Activated naive CD8-positive, alpha-beta T cell treated with anti-CD3 and anti-CD28 coated beads for 36 hours (primary cell): Measurements from ENCODE around the gene DLG1. TPM values are rescaled to one million over a fixed set of nuclear protein-coding genes. Genes with fewer than 3 reads are reported as not detected.
"Not testable (repeated sequence)": the region's sequence is repeated elsewhere in the genome, so short reads cannot be mapped to it uniquely, and the experiment has no call there.

Source experiments
- DNase-seq: peaks from one replicate; pipeline ENCODE4 v3.0.0; 2021
- H3K27ac Mint-ChIP-seq: one replicate; pipeline ENCODE4 v1.8.0; 2022; ENCODE audit warnings: mild to moderate bottlenecking, moderate library complexity, mixed read lengths
- H3K27me3 Mint-ChIP-seq: one replicate; pipeline ENCODE4 v1.8.0; 2022; ENCODE audit warnings: mild to moderate bottlenecking, mixed read lengths
- H3K36me3 Mint-ChIP-seq: one replicate; pipeline ENCODE4 v1.8.0; 2021; ENCODE audit warnings: mild to moderate bottlenecking, mixed read lengths
- H3K4me1 Mint-ChIP-seq: one replicate; pipeline ENCODE4 v1.8.0; 2021; ENCODE audit warnings: mixed read lengths
- H3K4me3 Mint-ChIP-seq: one replicate; pipeline ENCODE4 v1.8.0; 2022; ENCODE audit warnings: mild to moderate bottlenecking, moderate library complexity, mixed read lengths
- H3K9me3 Mint-ChIP-seq: one replicate; pipeline ENCODE4 v1.8.0; 2022; ENCODE audit warnings: mixed read lengths
- total RNA-seq, 2 experiments: library from RNA; stranded (reverse); gene quantifications; one replicate each; pipeline ENCODE4 v1.2.3, GENCODE V29; 2021

DLG1 gene
- total RNA-seq, 2 experiments from 2014 or later: 47.9 to 49.1 TPM

DNA sequence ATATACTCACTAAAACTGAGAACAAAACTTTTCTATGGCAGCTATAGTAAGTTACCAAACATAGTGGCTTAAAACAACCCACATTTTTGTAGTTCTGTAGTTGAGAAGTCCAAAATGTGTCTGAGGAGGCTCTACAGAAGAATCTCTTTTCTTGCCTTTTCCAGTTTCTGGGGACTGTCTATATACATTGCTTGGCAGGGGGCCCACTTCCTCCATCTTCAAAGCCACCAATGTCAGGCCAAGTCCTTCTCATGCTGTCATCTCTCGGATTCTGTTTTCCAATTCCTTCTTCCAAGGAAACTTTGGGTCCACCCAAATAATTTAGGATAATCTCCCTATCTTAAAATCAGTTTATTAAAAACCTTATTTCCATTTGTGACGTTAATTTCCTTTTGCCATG, 92.7 kb downstream of the DLG1 start:
- peaks cover 3% of the 10 kb centered on the region for H3K36me3 Mint-ChIP-seq
- peaks cover 34% of the 10 kb centered on the region for H3K4me1 Mint-ChIP-seq
- H3K27me3 Mint-ChIP-seq: no peaks in the 10 kb centered on the region
- DNase-seq: no peak
- no peaks in the 10 kb centered on the region for H3K9me3 Mint-ChIP-seq
- peak overlapping the region; percentile 20 for H3K27ac Mint-ChIP-seq
- H3K4me3 Mint-ChIP-seq: no peak overlapping the region

DNA sequence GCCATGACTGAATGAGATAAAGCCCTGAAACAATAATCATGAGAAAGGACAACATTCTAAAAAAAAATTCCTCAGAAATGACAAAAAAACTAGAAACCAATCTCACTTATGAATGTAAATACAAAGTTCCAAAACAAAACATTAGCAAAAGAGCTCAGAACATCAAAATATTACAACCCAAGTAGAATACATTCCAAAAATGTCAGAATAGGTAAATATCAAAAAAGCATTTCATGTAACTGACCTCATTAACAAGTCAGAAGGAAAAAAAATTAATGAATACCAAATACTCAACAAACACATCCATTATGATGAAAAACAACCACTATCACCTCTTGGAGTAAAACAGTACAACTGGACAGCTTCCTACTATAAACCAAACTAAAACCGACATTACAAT, 93.1 kb downstream of the DLG1 start:
- Mint-ChIP-seq H3K4me1 (peaks cover 38% of the 10 kb centered on the region), H3K27me3 (no peaks in the 10 kb centered on the region), H3K9me3 (no peaks in the 10 kb centered on the region), H3K27ac (peak overlapping the region; percentile 20), H3K36me3 (peaks cover 4% of the 10 kb centered on the region), H3K4me3 (no peak overlapping the region)
- no peak for DNase-seq

DNA sequence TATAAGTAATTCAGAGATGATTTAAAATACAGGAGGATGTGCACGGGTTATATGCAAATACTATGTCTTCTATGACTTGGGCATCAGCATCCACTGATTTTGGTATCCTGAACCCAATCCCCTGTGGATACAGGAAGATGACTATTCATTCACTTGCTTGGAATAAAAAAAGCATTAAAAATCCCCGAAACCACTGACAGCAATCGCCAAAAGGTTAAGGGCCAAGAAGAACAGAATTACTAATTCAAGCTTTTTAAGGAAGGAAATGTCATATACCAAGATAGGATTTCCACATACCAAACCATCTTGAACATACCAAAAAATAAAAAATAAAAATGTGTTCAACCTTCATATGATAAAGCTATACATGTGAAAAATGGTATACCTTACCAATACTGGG, 93.7 kb downstream of the DLG1 start:
- H3K4me1 Mint-ChIP-seq: peaks cover 38% of the 10 kb centered on the region
- no peak overlapping the region for H3K4me3 Mint-ChIP-seq
- peaks cover 4% of the 10 kb centered on the region for H3K36me3 Mint-ChIP-seq
- no peak for DNase-seq
- H3K27me3 Mint-ChIP-seq: no peaks in the 10 kb centered on the region
- H3K27ac Mint-ChIP-seq: no peak overlapping the region
- no peaks in the 10 kb centered on the region for H3K9me3 Mint-ChIP-seq

DNA sequence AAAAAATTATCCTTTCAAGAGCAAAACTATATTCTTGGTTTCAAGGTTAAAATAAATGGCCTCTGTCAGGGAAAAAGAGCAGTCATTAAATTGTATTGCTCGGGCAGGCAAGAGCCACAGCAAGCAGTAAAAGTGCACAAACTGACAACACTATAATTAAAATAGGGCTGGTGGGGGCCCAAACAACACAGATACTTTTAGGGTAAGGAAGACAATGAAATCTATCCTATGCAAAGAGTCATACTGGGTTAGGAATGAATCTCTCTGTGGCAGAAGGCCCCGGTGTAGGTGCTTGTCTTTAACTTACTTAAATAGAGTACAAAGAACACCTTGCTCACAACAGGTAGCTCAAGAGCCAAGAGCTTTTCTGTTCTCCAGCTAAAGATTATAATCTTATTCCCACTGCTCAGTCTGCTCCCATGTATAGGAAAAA, 94.7 kb downstream of the DLG1 start:
- Mint-ChIP-seq H3K27me3 (no peaks in the 10 kb centered on the region), H3K36me3 (peaks cover 4% of the 10 kb centered on the region)

DNA sequence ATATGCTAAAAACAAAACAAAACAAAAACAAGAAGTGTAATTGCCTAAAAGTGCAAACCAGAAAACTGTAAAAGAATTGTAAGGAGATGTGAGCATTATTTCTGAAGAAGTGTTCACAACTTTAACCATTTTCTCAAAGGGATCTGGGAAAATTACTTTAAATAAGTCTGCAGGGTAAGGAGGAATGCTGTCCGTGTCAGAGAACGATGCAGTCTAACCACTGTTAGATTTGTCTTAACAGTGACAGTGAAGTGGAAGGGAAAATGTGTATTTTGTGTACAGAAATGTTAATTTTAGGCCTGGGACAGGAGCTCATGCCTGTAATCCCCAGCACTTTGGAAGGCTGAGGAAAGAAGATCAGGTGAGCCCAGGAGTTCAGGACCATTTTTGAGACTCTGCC, 95.7 kb downstream of the DLG1 start:
- DNase-seq: no peak
- Mint-ChIP-seq H3K4me1 (peaks cover 38% of the 10 kb centered on the region), H3K9me3 (no peaks in the 10 kb centered on the region), H3K27ac (no peak overlapping the region), H3K4me3 (no peak overlapping the region), H3K36me3 (peaks cover 8% of the 10 kb centered on the region), H3K27me3 (no peaks in the 10 kb centered on the region)

More for the DNA sequence above, 94.7 kb downstream of the DLG1 start:
- H3K4me3 Mint-ChIP-seq: no peak overlapping the region
- no peak for DNase-seq
- H3K4me1 Mint-ChIP-seq: peaks cover 38% of the 10 kb centered on the region
- H3K9me3 Mint-ChIP-seq: no peaks in the 10 kb centered on the region
- no peak overlapping the region for H3K27ac Mint-ChIP-seq

DNA sequence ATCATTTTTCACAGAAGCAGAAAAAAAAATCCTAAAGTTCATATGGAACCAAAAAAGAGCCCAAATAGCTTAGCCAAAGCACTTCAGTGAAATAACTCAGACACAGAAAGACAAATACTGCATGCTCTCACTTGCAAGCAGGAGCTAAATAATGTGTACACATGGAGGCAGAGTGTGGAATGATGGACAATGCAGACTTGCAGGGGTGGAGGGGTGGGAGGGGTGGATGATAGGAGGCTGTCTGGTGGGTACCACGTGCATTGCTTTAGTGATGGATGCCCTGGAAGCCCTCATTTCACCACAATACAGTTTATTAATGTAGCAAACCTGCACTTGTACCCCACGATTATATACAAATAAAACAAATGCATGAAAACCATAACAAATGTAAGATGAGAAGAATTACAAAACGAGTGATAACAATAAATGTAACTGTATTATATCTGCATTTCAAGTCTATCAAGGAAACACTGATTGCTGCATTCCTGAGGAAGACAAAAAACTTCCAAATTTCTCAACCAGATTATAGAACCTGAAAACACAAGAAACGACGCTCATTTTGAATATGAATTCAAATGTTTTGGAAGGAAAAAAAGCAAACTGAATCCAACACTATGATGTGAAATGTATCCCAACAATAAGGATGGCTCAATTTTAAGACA, 96.5 kb downstream of the DLG1 start:
- Mint-ChIP-seq H3K36me3 (peaks cover 8% of the 10 kb centered on the region), H3K4me3 (no peak overlapping the region), H3K27ac (no peak overlapping the region), H3K27me3 (no peaks in the 10 kb centered on the region), H3K9me3 (no peaks in the 10 kb centered on the region), H3K4me1 (peaks cover 41% of the 10 kb centered on the region)
- DNase-seq: no peak

DNA sequence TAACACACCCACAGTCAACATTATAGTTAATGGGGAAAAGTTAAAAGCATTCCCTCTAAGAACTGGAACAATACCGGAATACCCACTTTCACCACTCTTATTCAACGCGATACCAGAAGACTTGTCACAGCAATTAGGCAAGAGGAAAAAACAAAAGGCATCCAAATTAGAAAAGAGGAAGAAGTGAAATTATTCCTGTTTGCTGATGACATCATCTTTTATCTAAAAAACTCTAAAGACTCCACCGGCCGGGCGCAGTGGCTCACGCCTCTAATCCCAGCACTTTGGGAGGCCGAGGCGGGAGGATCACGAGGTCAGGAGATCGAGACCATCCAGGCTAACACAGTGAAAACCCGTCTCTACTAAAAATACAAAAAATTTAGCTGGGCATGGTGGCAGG, 97.6 kb downstream of the DLG1 start:
- H3K4me1 Mint-ChIP-seq: peaks cover 41% of the 10 kb centered on the region
- not testable (repeated sequence) for H3K27me3 Mint-ChIP-seq, H3K36me3 Mint-ChIP-seq, H3K4me3 Mint-ChIP-seq, DNase-seq, H3K9me3 Mint-ChIP-seq, H3K27ac Mint-ChIP-seq

DNA sequence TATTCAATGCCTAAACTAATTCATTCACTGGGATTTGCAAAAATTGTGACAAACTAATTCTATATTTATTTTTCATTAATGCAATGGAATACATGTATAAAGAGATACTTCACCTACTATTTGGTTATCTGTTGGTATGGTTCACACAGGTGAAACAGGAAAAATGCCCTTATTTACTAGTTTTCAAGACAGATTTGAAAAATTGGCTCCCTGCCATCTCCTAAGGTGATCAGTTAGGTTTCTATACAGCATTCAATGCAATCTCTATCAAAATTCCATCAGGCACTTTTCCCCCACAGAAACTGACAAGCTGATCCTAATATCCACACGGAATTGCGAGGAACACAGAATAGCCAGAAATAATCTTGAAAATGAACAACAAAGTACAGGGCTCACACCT, 101.1 kb downstream of the DLG1 start:
- H3K4me1 Mint-ChIP-seq: peaks cover 16% of the 10 kb centered on the region
- no peaks in the 10 kb centered on the region for H3K9me3 Mint-ChIP-seq
- no peaks in the 10 kb centered on the region for H3K27me3 Mint-ChIP-seq
- H3K27ac Mint-ChIP-seq: no peak overlapping the region
- DNase-seq: no peak
- H3K4me3 Mint-ChIP-seq: no peak overlapping the region
- peaks cover 8% of the 10 kb centered on the region for H3K36me3 Mint-ChIP-seq

DNA sequence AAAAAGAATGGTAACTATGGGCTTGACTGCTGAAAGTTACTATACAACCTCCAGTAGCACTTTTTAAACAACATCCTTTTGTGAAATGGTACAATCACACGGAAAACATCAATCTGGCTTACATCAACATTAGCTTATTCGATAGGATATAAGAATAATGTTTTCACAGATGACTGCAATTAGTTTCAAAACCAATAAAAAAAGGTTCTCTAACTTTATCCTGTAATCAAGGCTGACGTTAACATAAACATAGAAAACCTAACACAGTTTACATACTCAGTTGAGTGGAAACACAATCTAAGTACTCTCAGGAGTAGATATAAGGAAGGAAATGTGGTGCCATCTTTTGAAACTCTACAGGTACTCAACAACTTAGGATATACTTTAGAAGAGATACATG, 102.2 kb downstream of the DLG1 start:
- Mint-ChIP-seq H3K4me3 (no peak overlapping the region), H3K27ac (no peak overlapping the region), H3K36me3 (peaks cover 9% of the 10 kb centered on the region), H3K9me3 (no peaks in the 10 kb centered on the region), H3K27me3 (no peaks in the 10 kb centered on the region), H3K4me1 (peaks cover 13% of the 10 kb centered on the region)
- no peak for DNase-seq

DNA sequence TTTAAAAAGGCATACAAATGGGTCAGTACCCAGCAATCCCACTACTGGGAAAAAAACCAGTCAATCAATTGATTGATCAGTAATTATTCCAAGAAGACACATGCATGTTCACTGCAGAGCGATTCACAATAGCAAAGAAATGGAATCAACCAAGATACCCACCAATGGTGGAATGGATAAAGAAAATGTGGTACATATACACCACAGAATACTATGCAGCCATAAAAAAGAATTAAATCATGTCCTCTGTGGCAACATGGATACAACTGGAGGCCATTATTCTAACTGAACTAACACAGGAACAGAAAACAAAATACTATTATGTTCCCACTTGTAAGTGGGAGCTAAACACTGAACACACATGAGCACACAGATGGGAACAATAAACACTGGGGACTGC, 103.1 kb downstream of the DLG1 start:
- Mint-ChIP-seq H3K27me3 (no peaks in the 10 kb centered on the region), H3K4me1 (peaks cover 6% of the 10 kb centered on the region), H3K4me3 (no peak overlapping the region), H3K9me3 (no peaks in the 10 kb centered on the region), H3K27ac (peak overlapping the region; percentile 11), H3K36me3 (peaks cover 5% of the 10 kb centered on the region)
- DNase-seq: no peak

DNA sequence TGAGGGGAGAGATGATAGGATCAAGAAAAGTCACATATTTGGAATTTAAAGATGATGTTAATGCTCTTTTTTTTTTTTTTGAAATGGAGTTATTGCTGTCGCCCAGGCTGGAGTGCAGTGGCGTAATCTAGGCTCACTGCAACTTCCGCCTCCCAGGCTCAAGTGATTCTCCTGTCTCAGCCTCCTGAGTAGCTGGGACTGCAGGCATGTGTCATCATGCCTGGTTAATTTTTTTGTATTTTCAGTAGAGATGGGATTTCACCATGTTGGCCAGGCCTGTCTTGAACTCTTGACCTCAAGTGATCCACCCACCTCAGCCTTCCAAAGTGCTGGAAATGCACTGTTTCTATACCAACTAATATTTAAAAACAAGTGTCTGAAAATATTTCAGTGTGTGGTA, 104.7 kb downstream of the DLG1 start:
- not testable (repeated sequence) for H3K27me3 Mint-ChIP-seq, H3K27ac Mint-ChIP-seq, H3K9me3 Mint-ChIP-seq

DNA sequence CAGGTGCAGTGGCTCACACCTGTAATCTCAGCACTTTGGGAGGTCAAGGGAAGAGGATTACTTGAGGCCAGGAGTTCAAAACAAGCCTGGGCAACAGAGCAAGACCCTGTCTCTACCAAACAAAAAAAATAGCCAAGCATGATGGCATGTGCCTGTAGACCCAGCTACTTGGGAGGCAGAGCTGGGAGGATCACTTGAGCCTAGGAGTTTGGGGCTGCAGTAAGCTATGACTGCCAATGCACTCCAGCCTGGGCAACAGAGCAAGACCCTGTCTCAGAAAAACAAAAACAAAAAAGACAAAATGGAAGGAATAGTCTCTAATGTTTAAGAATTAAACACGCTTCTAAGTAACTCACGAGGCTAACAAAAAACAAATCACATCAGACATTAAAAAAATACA, 106.5 kb downstream of the DLG1 start:
- Mint-ChIP-seq H3K4me1 (peaks cover 7% of the 10 kb centered on the region), H3K27ac (no peak overlapping the region), H3K9me3 (no peaks in the 10 kb centered on the region), H3K4me3 (no peak overlapping the region), H3K36me3 (peaks cover 1% of the 10 kb centered on the region), H3K27me3 (no peaks in the 10 kb centered on the region)
- DNase-seq: no peak

More for the DNA sequence above, 104.7 kb downstream of the DLG1 start:
- not testable (repeated sequence) for H3K4me3 Mint-ChIP-seq, DNase-seq, H3K36me3 Mint-ChIP-seq
- peaks cover 10% of the 10 kb centered on the region for H3K4me1 Mint-ChIP-seq

DNA sequence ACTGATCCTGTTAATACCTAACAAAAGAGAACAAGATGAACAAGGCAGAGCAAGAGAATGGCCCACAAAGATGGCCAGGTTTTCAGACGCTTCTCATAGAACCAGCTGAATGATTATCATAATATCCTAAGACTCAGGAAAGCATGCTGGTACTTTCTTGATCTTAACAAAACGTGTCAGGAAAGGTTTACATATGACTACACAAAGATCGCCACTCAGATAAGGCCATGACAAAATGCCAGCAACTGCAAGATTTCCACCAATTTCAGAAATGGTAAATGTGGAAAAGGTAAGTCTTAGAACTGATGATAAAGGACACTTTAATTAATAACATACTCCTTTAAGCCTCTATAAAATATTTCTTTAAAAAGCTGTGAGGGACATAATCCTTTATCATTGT, 108.8 kb downstream of the DLG1 start:
- Mint-ChIP-seq H3K27ac (no peak overlapping the region), H3K9me3 (no peaks in the 10 kb centered on the region)

DNA sequence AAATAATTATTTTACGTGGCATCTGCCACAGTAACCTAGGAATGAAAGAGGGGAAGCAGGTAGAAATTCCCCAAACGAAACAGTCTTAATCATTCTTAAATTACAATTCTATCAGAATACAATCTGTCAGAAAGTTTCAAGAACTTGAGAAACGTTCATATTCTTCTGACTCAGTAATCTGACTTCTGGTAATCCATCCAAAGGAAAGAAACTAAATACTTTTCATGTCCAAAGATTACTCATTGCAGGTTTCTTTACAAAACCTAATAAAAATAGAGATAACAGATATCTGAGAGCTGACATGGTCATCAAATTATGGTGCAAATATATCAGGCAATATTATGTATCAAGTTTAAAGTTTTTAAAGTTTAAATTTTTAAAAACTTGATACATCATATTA, 109.4 kb downstream of the DLG1 start:
- Mint-ChIP-seq H3K4me1 (peaks cover 4% of the 10 kb centered on the region), H3K36me3 (peaks cover 1% of the 10 kb centered on the region), H3K27ac (no peak overlapping the region), H3K4me3 (no peak overlapping the region), H3K9me3 (no peaks in the 10 kb centered on the region), H3K27me3 (no peaks in the 10 kb centered on the region)
- DNase-seq: no peak

More for the DNA sequence above, 108.8 kb downstream of the DLG1 start:
- Mint-ChIP-seq H3K27me3 (no peaks in the 10 kb centered on the region), H3K4me3 (no peak overlapping the region), H3K36me3 (peaks cover 1% of the 10 kb centered on the region), H3K4me1 (peaks cover 4% of the 10 kb centered on the region)
- no peak for DNase-seq

DNA sequence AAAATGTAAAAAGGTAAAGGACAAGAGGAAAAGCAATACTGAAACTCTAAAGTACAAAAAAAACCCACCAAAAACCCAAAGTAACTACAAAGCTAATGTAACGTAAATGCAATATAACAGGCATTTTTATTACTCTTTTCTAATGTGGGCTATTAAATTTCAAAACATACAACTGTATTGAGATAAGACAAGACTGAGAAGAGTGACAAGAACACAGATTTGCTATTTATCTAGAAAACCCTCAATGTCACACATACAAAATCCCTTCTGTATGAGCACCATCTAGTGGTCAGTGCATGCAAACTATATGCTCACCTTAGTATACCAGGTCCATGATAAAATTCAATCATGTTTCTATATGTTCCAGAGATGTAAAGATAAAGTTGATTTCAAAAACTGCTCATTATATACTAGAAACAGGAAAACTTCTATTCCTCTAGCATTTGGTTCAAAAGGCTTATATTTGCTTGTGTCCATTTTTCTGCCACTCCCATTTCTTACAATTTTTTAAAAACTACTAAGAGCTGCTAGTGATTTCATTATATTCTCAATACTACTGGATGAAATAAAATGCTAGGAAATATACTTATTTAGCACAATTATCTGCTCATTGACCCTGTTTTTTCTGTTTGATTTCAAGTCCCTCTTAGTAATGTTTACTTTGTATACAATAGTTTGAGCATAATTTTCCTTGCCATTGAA, 111.4 kb downstream of the DLG1 start:
- H3K9me3 Mint-ChIP-seq: no peaks in the 10 kb centered on the region
- DNase-seq: no peak
- H3K4me3 Mint-ChIP-seq: no peak overlapping the region
- H3K27ac Mint-ChIP-seq: no peak overlapping the region
- no peaks in the 10 kb centered on the region for H3K27me3 Mint-ChIP-seq
- H3K4me1 Mint-ChIP-seq: peaks cover 4% of the 10 kb centered on the region
- peaks cover 1% of the 10 kb centered on the region for H3K36me3 Mint-ChIP-seq

DNA sequence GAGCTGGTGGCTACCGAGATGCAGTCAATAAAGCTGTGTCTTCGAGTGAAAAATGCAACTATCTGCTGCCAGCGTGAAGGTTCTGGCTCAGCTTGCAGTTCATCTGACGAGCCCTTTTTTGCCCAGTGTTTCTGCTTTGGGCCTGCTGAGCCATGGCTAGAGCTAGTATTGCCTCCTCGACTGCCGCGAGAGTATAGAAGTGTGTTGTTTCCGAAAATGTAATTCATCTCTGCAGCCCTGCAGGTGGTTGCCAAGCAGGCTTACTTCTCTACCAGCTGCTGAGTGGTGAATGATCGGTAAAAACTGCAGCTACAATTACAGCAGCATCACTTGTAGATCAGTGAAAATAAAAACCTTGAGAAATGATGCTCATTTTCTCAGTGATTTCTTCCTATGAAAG, 114.8 kb downstream of the DLG1 start:
- Mint-ChIP-seq H3K36me3 (no peaks in the 10 kb centered on the region), H3K9me3 (no peaks in the 10 kb centered on the region), H3K4me3 (no peak overlapping the region), H3K27me3 (no peaks in the 10 kb centered on the region), H3K27ac (no peak overlapping the region), H3K4me1 (peaks cover 2% of the 10 kb centered on the region)
- DNase-seq: no peak
